ENCODE results near the gene SLC5A5. TPM values are rescaled to one million over a fixed set of nuclear protein-coding genes. Genes with fewer than 3 reads are reported as not detected.

SLC5A5 gene
- total and polyA plus RNA-seq, 10 of the 15 experiments (the other 5 are each of a cell fraction or from before 2014, with no cell fraction given) = 0.02 to 0.08 (median 0.05) TPM; not detected in 3

DNA sequence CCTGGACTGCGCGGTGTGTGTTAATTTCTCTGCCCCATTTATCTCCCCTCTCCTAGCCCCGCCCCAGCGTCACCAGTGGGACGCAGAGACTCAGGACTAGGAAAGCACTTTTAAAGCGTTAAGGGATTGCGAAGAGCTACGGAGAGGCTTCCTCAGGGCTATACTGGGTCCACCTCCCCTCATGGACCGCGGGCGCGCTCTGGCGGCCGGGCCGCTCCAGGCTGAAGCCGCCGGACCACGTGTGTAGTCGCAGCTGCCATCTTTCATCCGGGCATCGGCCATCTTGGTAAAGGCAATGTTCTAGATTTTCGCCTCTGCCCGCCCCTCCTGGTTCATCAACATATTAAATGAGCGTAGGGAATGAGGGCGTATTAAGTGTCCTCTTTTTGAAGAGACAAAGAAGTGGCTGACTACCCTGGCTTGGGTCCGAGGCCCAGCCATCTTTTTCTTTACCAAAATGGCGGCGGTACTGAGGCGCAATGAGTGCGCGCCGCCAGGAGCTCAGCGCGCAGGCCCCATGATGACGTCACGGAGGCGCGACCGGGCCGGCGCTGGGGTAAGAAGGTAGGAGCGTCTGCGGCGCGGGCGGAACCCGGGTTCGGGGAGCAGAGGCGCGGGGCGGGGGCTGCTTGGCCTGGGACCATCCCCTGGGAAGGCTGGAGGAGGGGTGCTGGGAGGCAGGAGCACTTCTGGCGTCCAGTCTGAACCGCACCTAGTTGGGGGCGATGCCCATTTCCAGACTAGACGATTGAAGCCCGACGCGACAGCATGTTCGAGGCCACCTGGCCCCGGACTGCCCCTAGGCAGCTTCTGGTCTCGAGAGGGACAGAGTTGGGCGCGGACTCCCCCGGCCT lies 61.0 kb downstream of the SLC5A5 start, which contains the start of gene CCDC124 (continued):
- TF ChIP-seq, protein P1, sequence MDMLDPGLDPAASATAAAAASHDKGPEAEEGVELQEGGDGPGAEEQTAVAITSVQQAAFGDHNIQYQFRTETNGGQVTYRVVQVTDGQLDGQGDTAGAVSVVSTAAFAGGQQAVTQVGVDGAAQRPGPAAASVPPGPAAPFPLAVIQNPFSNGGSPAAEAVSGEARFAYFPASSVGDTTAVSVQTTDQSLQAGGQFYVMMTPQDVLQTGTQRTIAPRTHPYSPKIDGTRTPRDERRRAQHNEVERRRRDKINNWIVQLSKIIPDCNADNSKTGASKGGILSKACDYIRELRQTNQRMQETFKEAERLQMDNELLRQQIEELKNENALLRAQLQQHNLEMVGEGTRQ (IDR thresholded peaks at IDR 0.05; ENCODE audit: borderline replicate concordance, low read depth, low read length) = peak; percentile 81
- TF ChIP-seq MEF2A (IDR thresholded peaks at IDR 0.05; ENCODE audit: insufficient read depth, low read depth, low read length) (peak; percentile 50; the same call in 1 of the 2 replicates), EED (IDR thresholded peaks at IDR 0.05; ENCODE audit: low read depth) (peak; percentile 28; the same call in 1 of the 2 replicates), RELA (IDR thresholded peaks at IDR 0.05; ENCODE audit: borderline replicate concordance, partially characterized antibody) (peak; percentile 82), JUNB (IDR thresholded peaks at IDR 0.05) (no peak), SMC3 (IDR thresholded peaks at IDR 0.05; ENCODE audit: borderline replicate concordance, low read length) (peak; percentile 100), RELB (IDR thresholded peaks at IDR 0.05; ENCODE audit: low read depth) (peak; percentile 88)
- TF ChIP-seq, protein P2, sequence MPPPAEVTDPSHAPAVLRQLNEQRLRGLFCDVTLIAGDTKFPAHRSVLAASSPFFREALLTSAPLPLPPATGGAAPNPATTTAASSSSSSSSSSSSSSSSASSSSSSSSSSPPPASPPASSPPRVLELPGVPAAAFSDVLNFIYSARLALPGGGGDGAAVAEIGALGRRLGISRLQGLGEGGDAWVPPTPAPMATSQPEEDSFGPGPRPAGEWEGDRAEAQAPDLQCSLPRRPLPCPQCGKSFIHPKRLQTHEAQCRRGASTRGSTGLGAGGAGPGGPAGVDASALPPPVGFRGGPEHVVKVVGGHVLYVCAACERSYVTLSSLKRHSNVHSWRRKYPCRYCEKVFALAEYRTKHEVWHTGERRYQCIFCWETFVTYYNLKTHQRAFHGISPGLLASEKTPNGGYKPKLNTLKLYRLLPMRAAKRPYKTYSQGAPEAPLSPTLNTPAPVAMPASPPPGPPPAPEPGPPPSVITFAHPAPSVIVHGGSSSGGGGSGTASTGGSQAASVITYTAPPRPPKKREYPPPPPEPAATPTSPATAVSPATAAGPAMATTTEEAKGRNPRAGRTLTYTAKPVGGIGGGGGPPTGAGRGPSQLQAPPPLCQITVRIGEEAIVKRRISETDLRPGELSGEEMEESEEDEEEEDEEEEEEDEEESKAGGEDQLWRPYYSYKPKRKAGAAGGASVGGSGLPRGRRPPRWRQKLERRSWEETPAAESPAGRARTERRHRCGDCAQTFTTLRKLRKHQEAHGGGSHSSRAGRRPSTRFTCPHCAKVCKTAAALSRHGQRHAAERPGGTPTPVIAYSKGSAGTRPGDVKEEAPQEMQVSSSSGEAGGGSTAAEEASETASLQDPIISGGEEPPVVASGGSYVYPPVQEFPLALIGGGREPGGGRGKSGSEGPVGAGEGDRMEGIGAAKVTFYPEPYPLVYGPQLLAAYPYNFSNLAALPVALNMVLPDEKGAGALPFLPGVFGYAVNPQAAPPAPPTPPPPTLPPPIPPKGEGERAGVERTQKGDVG (CRISPR knock-in tag; IDR thresholded peaks at IDR 0.05) = no peak
